Left lobe of liver (tissue), 2 donors: ENCODE results near the gene GMCL1. TPM values are rescaled to one million over a fixed set of nuclear protein-coding genes. Genes with fewer than 3 reads are reported as not detected.

Source experiments
- ATAC-seq: fragments of 200-7000 bp; cut with Tn5 transposase; one replicate; pipeline ENCODE4 v1.9.1; 2020; ENCODE audit warnings: mild to moderate bottlenecking, moderate library complexity
- DNase-seq: peaks from one replicate; pipeline ENCODE4 v3.0.0-alpha.2; 2020; ENCODE audit warnings: low spot score
- total RNA-seq: library from RNA; stranded (reverse); gene quantifications from one replicate; pipeline ENCODE4 v1.2.1, GENCODE V29; 2021
- donor health status: DM: no; HTN: no; CAD: no; lungs with moderate emphysema.
- donor health status: DM: no; HTN: yes; CAD: no.

GMCL1 gene
- total RNA-seq, 1 donor from 2014 or later: 5.4 TPM

- DNase-seq (no peak), ATAC-seq (no peak)
These were observed 88.4 kb downstream of the GMCL1 start for GRCh38 chr2:69917852-69918251.

- DNase-seq (no peak), ATAC-seq (no peak)
These were observed 88.9 kb downstream of the GMCL1 start for GRCh38 chr2:69918401-69918800.

GRCh38 chr2:69923116-69923515 lies 93.7 kb downstream of the GMCL1 start:
- ATAC-seq (no peak), DNase-seq (no peak)

GRCh38 chr2:69926849-69927515 lies 97.5 kb downstream of the GMCL1 start:
- DNase-seq (no peak), ATAC-seq (peak; percentile 91)

Other genes starting within 250 kb of the GMCL1 start
- gene AAK1, start 185.9 kb upstream of the GMCL1 start, total RNA-seq: 16.2 TPM
- gene ANXA4, start 87.5 kb upstream of the GMCL1 start, total RNA-seq: 102 TPM
- gene SNRNP27, start 64.3 kb downstream of the GMCL1 start, total RNA-seq: 13.8 TPM
- 4.8 TPM for gene MXD1, start 85.4 kb downstream of the GMCL1 start, total RNA-seq
- gene ASPRV1, start 132.0 kb downstream of the GMCL1 start, total RNA-seq: 0.78 TPM